GM12878 (cell line): ENCODE measurements around the gene EP300.

Source experiments
- EP300 ChIP-seq, 2 experiments: fragments of 150-350 bp in 1 of 2; IDR thresholded peaks; 2 replicates each; pipeline ENCODE4 v1.6.1; 2011 to 2012; ENCODE audit warnings: low read depth in 2 of 2, low read length in 2 of 2, borderline replicate concordance in 1 of 2, improper control_type of control experiment in 1 of 2, inconsistent platforms in 1 of 2; ENCODE audit not compliant: control insufficient read depth in 1 of 2
- ZNF217 ChIP-seq: fragments of 450-650 bp; IDR thresholded peaks from 2 replicates; pipeline ENCODE4 v1.6.1; 2017; ENCODE audit warnings: antibody characterized with exemption, mild to moderate bottlenecking
- TF ChIP-seq, protein P1 (sequence below): fragments of 450-650 bp; IDR thresholded peaks from 2 replicates; pipeline ENCODE4 v1.6.1; 2018; ENCODE audit warnings: mild to moderate bottlenecking, low read depth, moderate library complexity; ENCODE audit not compliant: partially characterized antibody

DNA sequence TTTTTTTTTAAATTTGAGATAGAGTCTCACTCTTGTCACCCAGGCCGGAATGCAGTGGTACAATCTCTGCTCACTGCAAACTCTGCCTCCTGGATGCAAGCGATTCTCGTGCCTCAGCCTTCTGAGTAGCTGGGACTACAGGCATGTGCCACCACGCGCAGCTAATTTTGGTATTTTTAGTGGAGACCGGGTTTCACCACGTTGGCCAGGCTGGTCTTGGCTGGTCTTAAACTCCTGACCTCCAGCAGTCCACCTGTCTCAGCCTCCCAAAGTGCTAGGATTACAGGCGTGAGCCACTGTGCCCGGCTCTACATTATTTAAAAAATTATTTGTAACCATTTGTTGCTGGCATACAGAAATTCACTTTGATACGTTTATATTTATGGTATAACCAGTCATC is 18.6 kb downstream of the EP300 start:
- TF ChIP-seq EP300 (IDR thresholded peaks at IDR 0.05; ENCODE audit: borderline replicate concordance in 1 of 2, control insufficient read depth in 1 of 2, low read depth in 2 of 2, low read length in 2 of 2) (no peak), ZNF217 (no peak)
- TF ChIP-seq, protein P1, sequence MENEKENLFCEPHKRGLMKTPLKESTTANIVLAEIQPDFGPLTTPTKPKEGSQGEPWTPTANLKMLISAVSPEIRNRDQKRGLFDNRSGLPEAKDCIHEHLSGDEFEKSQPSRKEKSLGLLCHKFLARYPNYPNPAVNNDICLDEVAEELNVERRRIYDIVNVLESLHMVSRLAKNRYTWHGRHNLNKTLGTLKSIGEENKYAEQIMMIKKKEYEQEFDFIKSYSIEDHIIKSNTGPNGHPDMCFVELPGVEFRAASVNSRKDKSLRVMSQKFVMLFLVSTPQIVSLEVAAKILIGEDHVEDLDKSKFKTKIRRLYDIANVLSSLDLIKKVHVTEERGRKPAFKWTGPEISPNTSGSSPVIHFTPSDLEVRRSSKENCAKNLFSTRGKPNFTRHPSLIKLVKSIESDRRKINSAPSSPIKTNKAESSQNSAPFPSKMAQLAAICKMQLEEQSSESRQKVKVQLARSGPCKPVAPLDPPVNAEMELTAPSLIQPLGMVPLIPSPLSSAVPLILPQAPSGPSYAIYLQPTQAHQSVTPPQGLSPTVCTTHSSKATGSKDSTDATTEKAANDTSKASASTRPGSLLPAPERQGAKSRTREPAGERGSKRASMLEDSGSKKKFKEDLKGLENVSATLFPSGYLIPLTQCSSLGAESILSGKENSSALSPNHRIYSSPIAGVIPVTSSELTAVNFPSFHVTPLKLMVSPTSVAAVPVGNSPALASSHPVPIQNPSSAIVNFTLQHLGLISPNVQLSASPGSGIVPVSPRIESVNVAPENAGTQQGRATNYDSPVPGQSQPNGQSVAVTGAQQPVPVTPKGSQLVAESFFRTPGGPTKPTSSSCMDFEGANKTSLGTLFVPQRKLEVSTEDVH = no peak
